ENCODE results near the gene PLXNA2.

DNA sequence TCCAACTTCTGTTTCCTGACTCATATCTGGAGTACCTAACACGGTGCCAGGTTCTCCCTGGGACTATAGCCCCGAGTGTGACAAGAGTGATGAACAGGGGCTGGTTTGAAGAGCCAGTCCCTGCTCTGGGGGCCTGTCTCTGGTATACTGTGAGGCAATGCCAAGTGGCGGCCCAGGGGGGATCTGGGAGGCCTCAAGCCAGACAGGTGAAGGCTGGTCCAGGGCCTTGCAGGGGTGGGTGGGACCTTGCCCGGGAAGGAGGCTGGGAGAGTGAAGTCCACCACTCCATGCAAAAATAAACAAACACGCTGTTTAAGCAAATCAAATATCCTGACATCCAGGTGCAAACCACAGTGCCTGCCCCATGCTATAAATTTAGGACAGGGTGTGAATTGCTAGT, 6.8 kb upstream of the PLXNA2 start:
- TF ChIP-seq, protein P1, sequence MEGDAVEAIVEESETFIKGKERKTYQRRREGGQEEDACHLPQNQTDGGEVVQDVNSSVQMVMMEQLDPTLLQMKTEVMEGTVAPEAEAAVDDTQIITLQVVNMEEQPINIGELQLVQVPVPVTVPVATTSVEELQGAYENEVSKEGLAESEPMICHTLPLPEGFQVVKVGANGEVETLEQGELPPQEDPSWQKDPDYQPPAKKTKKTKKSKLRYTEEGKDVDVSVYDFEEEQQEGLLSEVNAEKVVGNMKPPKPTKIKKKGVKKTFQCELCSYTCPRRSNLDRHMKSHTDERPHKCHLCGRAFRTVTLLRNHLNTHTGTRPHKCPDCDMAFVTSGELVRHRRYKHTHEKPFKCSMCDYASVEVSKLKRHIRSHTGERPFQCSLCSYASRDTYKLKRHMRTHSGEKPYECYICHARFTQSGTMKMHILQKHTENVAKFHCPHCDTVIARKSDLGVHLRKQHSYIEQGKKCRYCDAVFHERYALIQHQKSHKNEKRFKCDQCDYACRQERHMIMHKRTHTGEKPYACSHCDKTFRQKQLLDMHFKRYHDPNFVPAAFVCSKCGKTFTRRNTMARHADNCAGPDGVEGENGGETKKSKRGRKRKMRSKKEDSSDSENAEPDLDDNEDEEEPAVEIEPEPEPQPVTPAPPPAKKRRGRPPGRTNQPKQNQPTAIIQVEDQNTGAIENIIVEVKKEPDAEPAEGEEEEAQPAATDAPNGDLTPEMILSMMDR (IDR thresholded peaks at IDR 0.05) = no peak
- TF ChIP-seq EP300 (IDR thresholded peaks at IDR 0.05) = no peak
- no peak for TF ChIP-seq POLR2A (IDR thresholded peaks at IDR 0.05; ENCODE audit: low read depth)
